Hepatocyte (in vitro differentiated cells): ENCODE results near the gene SERPINE1. TPM values are rescaled to one million over a fixed set of nuclear protein-coding genes. Genes with fewer than 3 reads are reported as not detected.

Experiments used
- DNase-seq: peaks from one replicate; pipeline ENCODE4 v3.0.0-alpha.2; 2016; ENCODE audit warnings: low spot score
- H2AFZ ChIP-seq: fragments of 200-600 bp; sonication (generic); 2 replicates; pipeline ENCODE4 v1.6.0; 2016; ENCODE audit warnings: antibody characterized with exemption, mild to moderate bottlenecking
- H3K27ac ChIP-seq: fragments of 200-600 bp; sonication (generic); 2 replicates; pipeline ENCODE4 v1.5.1; 2016; ENCODE audit warnings: mild to moderate bottlenecking
- H3K27me3 ChIP-seq: fragments of 200-600 bp; sonication (generic); 2 replicates; pipeline ENCODE4 v1.6.1; 2016
- H3K36me3 ChIP-seq: fragments of 200-600 bp; sonication (generic); replicated peaks from 2 replicates; pipeline ENCODE4 v1.5.1; 2016; ENCODE audit warnings: low read depth; ENCODE audit not compliant: insufficient read depth
- H3K4me1 ChIP-seq: fragments of 200-600 bp; sonication (generic); 2 replicates; pipeline ENCODE4 v1.5.1; 2016; ENCODE audit warnings: mild to moderate bottlenecking, moderate library complexity; ENCODE audit not compliant: insufficient read depth
- H3K4me2 ChIP-seq: fragments of 200-600 bp; sonication (generic); 2 replicates; pipeline ENCODE4 v1.6.0; 2016
- H3K4me3 ChIP-seq: fragments of 200-600 bp; sonication (generic); 2 replicates; pipeline ENCODE4 v1.5.1; 2016; ENCODE audit warnings: mild to moderate bottlenecking
- H3K79me2 ChIP-seq: fragments of 200-600 bp; sonication (generic); 2 replicates; pipeline ENCODE4 v1.6.0; 2017; ENCODE audit warnings: mild to moderate bottlenecking
- H3K9me2 ChIP-seq: fragments of 200-600 bp; sonication (generic); replicated peaks from 2 replicates; pipeline ENCODE4 v1.6.0; 2017; ENCODE audit warnings: mild to moderate bottlenecking; ENCODE audit not compliant: insufficient read depth
- H3K9me3 ChIP-seq: fragments of 200-600 bp; sonication (generic); 2 replicates; pipeline ENCODE4 v1.5.1; 2016; ENCODE audit warnings: low read depth, mild to moderate bottlenecking
- H4K20me1 ChIP-seq: fragments of 200-600 bp; sonication (generic); 2 replicates; pipeline ENCODE4 v1.6.0; 2016; ENCODE audit warnings: mild to moderate bottlenecking; ENCODE audit not compliant: insufficient read depth, poor library complexity, severe bottlenecking
- CTCF ChIP-seq: fragments of 200-600 bp; sonication (generic); IDR thresholded peaks from 2 replicates; pipeline ENCODE4 v1.5.1; 2016; ENCODE audit warnings: antibody characterized with exemption, mild to moderate bottlenecking; ENCODE audit not compliant: poor library complexity
- EZH2 ChIP-seq: fragments of 200-600 bp; sonication (generic); IDR thresholded peaks from 2 replicates; pipeline ENCODE4 v1.6.1; 2016; ENCODE audit warnings: antibody characterized with exemption, mild to moderate bottlenecking, borderline replicate concordance
- EZH2phosphoT487 ChIP-seq: fragments of 200-600 bp; sonication (generic); IDR thresholded peaks from one replicate; pipeline ENCODE4 v1.6.1; 2018; ENCODE audit warnings: antibody characterized with exemption, mild to moderate bottlenecking, low read depth, moderate library complexity; ENCODE audit not compliant: unreplicated experiment, severe bottlenecking
- WGBS: methylation state at CpG from one replicate; pipeline ENCODE4 v1.1.6; 2016; ENCODE audit warnings: low lambda C conversion rate; ENCODE audit errors: missing lambda C conversion rate; 5-methylcytosine and 5-hydroxymethylcytosine counted together
- polyA plus RNA-seq: library from polyadenylated mRNA; unstranded; fragments of >200 nt; fragmentation: Nextera tagmentation; extraction: Ambion mirVana; gene quantifications from 2 replicates; pipeline ENCODE4 v1.2.1, GENCODE V29; 2016
- total RNA-seq: library from RNA; depleted of rRNA; stranded (reverse); fragments of >200 nt; gene quantifications from 2 replicates; pipeline ENCODE4 v1.2.3, GENCODE V29; 2014

SERPINE1 gene
- total and polyA plus RNA-seq, 2 experiments from 2014 or later: 98.2 to 185 TPM

DNA sequence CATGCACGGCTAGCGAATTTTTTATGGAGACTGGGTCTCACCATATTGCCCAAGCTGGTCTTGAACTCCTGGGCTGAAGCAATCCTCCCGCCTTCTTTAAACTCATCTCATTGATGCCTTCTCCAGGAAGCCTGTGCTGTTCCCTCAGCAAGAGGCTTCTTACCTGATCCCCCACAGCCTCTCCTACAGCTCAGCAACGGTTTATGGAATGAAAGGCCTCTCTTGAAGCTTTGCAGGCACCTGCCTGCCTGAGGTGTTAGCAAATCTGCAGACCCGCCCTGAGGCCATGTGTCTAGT, 42.1 kb upstream of the SERPINE1 start:
- no peaks in the 10 kb centered on the region for H3K9me3 ChIP-seq
- H3K36me3 ChIP-seq: no peaks in the 10 kb centered on the region
- peak overlapping the region; percentile 98 for H3K27ac ChIP-seq
- H3K79me2 ChIP-seq: peaks cover 38% of the 10 kb centered on the region
- peaks cover 8% of the 10 kb centered on the region for H3K4me1 ChIP-seq
- H3K4me3 ChIP-seq: no peak overlapping the region
- DNase-seq: no peak
- TF ChIP-seq EZH2phosphoT487 (no peak), CTCF (no peak), EZH2 (no peak)
- H3K27me3 ChIP-seq: no peaks in the 10 kb centered on the region
- no peaks in the 10 kb centered on the region for H4K20me1 ChIP-seq
- no peaks in the 10 kb centered on the region for H3K9me2 ChIP-seq
- peak overlapping the region; percentile 98 for H3K4me2 ChIP-seq
- 53% methylated on average over 5 of the region's 5 CpGs for whole genome bisulfite sequencing
- peak overlapping the region; percentile 15 for H2AFZ ChIP-seq

DNA sequence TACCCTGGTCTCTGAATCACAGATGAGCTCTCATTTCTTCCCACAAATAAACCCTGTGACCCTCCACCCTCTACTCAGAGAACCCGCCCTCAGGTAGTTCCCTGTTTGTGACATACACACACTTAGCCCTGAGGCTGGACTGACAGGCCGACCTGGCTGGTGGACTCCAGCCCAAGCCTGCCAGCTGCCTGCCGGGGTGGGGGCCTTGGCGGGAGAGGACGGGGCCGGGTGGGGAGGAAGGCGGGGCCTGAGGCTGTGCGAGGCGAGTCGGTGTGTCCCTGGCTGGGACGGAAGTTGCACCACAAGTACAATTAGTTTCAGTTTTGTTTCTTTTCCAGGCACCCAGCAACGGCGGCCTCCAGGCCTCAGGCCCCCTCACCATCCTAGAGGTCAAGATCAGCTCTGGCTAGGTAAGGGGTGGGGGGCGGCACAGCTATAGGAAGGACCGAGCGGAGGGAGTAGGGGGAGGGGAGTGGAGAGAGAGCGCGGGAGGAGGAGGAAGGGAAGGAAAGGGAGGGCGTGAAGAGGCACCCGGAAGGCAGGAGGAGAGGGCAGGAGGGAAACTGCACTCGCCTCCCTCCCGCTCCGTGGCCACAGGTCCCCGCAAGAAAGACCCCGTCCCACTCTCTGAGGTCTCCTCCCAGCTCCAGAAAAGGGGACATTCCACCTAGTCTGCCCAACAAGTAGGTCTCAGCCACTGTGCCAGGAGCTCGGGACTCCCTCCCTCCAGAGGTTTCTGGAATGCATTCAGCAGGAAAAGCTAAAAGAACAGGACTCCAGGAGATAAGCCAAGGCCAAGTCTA, 41.5 kb upstream of the SERPINE1 start, which contains the start of gene TRIM56:
Gene TRIM56, plus strand, starts transcription at position 320 of the 803 bp plus-strand sequence. CDS start 1,832 bp downstream, outside the sequence.
- H3K9me3 ChIP-seq: no peaks in the 10 kb centered on the region
- H3K4me2 ChIP-seq: peak within 1 kb of the TSS; percentile 98
- H3K79me2 ChIP-seq: peaks cover 39% of the 10 kb centered on the region
- peak within 1 kb of the TSS; percentile 60 for H3K4me3 ChIP-seq
- no peaks in the 10 kb centered on the region for H4K20me1 ChIP-seq
- peak; percentile 94 for DNase-seq
- peak within 1 kb of the TSS; percentile 98 for H3K27ac ChIP-seq
- H3K27me3 ChIP-seq: no peaks in the 10 kb centered on the region
- no peaks in the 10 kb centered on the region for H3K36me3 ChIP-seq
- H3K4me1 ChIP-seq: peaks cover 8% of the 10 kb centered on the region
- H3K9me2 ChIP-seq: no peaks in the 10 kb centered on the region
- TF ChIP-seq EZH2phosphoT487 (no peak), EZH2 (no peak), CTCF (no peak)
- peak within 1 kb of the TSS; percentile 64 for H2AFZ ChIP-seq
- 2% methylated on average over 14 of the region's 26 CpGs for WGBS

DNA sequence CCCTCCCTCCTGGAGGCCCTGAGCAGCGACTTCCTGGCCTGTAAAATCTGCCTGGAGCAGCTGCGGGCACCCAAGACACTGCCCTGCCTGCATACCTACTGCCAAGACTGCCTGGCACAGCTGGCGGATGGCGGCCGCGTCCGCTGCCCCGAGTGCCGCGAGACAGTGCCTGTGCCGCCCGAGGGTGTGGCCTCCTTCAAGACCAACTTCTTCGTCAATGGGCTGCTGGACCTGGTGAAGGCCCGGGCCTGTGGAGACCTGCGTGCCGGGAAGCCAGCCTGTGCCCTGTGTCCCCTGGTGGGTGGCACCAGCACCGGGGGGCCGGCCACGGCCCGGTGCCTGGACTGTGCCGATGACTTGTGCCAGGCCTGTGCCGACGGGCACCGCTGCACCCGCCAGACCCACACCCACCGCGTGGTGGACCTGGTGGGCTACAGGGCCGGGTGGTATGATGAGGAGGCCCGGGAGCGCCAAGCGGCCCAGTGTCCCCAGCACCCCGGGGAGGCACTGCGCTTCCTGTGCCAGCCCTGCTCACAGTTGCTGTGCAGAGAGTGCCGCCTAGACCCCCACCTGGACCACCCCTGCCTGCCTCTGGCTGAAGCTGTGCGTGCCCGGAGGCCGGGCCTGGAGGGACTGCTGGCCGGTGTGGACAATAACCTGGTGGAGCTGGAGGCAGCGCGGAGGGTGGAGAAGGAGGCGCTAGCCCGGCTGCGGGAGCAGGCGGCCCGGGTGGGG, 39.4 kb upstream of the SERPINE1 start:
- 98% methylated on average over 38 of the region's 45 CpGs for WGBS
- Histone ChIP-seq H2AFZ (no peak overlapping the region), H3K4me3 (no peak overlapping the region), H3K4me1 (peaks cover 8% of the 10 kb centered on the region), H3K9me3 (no peaks in the 10 kb centered on the region), H3K9me2 (no peaks in the 10 kb centered on the region), H3K36me3 (no peaks in the 10 kb centered on the region), H4K20me1 (no peaks in the 10 kb centered on the region), H3K27me3 (no peaks in the 10 kb centered on the region), H3K79me2 (peaks cover 39% of the 10 kb centered on the region), H3K4me2 (no peak overlapping the region), H3K27ac (no peak overlapping the region)
- no peak for DNase-seq
- TF ChIP-seq EZH2 (no peak), CTCF (no peak), EZH2phosphoT487 (no peak)
